ENCODE measurements around the gene ZSCAN2.
"Not testable (repeated sequence)": the region's sequence is repeated elsewhere in the genome, so short reads cannot be mapped to it uniquely, and the experiment has no call there.

The ZSCAN2 gene

GRCh38 chr15:84638103-84638502 lies 37.3 kb downstream of the ZSCAN2 start:
- no peak for DNase-seq (ENCODE audit: low read depth in 3 of 3)

- not testable (repeated sequence) for DNase-seq (ENCODE audit: low read depth in 3 of 3)
Observed at GRCh38 chr15:84641871-84642270, 41.1 kb downstream of the ZSCAN2 start.

- not testable (repeated sequence) for DNase-seq (ENCODE audit: low read depth in 3 of 3)
Observed at GRCh38 chr15:84642640-84643039, 41.8 kb downstream of the ZSCAN2 start.

DNA sequence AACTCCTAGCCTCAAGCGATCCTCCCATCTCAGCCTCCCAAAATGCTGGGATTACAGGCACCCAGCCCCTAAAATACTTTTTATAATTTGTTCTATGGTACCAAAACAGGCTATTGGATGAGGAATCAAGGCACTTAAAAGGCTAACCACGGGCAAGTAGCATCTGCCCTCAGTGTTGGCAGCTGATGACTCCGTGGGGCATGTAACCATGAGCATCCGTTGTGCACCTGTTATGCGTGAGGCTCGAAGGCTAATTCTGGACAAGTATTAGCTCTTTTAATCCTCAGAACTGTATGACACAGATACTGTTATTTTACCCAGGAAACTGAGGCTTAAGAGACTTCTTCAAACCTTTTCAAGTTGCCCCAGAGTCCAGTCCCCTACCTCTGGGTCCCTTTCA lies 43.0 kb downstream of the ZSCAN2 start:
- DNase-seq (ENCODE audit: low read depth in 3 of 3) = no peak

- no peak for DNase-seq (ENCODE audit: low read depth in 3 of 3)
Observed at GRCh38 chr15:84645496-84645895, 44.7 kb downstream of the ZSCAN2 start.

GRCh38 chr15:84645997-84646396 lies 45.2 kb downstream of the ZSCAN2 start:
- no peak for DNase-seq (ENCODE audit: low read depth in 3 of 3)

DNA sequence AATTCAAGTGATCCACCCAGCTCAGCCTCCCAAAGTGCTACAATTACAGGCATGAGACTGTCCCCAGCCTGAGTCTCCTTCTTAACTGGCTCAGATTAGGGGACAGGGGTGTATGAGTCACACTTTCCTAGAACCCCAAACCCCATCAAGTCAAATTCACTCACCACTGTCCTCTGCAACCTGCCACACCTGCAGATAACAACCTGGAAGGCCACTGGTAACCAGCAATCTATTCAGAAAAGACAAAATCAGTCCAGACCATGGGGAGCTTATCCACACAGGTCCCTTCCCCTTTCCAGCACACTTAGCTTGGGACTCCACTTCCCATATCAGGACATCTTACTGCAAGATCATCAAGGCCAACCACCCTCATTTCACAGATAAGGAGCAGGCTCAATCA lies 46.9 kb downstream of the ZSCAN2 start:
- no peak for DNase-seq (ENCODE audit: low read depth in 3 of 3)

DNA sequence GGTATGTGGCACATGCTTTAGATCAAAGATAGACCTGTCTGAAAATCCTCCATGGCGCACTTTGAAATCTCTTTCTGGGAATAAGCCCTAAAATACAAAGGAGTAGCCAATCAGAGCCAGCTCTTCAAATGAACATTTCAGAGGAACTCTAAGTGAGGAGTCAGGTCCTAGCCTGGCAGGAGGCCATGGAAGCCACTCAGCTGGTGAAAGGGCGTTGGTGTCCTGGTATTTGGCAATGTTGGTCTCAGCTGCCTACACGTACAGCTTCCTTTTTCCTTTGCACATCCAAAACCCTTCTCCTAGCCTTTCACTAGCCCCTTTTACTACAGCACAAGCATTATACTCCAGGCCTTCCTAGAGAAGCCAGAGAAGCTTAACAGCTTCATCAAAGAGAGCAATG lies 47.7 kb downstream of the ZSCAN2 start:
- DNase-seq (ENCODE audit: low read depth in 3 of 3) = no peak

- no peak for DNase-seq (ENCODE audit: low read depth in 3 of 3)
Observed at GRCh38 chr15:84649706-84650105, 48.9 kb downstream of the ZSCAN2 start.

DNA sequence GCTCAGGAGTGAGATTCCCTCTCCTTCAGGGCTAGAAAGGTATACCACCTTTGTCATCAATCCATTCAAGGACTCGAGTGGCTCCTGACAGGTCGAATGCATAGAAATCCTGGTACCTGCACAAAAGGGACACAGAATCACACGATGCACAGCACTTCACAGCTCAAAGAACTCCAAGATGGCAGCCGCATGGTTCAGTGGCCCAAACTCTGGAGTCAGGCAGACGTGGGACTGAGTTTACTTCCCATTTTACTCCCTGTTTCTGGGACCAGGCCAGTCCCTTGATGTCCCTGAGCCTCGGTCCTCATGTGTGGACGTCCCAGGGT lies 52.7 kb downstream of the ZSCAN2 start:
- no peak for DNase-seq (ENCODE audit: low read depth in 3 of 3)

DNA sequence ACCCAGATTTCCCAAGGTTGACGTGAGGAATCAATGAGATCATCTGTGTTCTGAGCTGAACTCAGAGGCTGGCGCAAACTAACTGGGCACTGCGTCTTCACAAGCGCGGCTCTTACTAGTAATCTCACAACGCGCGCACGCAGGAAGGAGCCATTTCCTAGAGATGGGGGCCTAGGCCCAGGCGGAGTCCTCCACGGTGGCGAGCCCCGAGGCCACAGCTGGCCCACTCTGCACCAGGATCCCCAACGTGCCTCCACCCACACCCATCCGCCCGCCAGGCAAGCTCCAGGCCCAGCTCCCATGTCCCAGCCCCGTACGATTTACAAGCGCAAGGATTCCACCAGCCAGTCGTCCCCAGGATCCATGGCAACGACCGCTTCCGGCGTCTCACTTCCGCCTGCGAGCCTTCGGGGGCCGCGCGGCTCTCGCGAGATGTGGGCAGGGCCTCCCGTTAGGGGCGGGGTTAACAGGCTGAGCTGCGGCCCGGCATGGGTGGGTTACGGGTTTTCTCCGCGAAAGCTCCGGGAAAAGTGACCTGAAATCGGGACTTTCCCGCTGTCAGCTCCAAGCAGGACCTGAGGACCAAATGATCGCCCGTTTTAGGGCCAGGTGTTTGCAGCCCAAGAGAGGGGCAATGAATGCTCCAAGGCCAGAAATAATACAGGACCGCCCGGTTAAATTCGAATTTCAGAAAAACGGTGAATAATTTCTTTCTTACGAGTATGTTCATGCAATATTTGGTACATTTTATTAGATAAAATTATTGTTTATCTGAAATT lies 53.3 kb downstream of the ZSCAN2 start, which contains the start of gene WDR73:
WDR73 (minus strand) TSS at position 374 of the 779 bp plus-strand sequence; CDS start at position 365, 9 bp downstream.
- peak; percentile 94 to 96 (median 95) for DNase-seq (ENCODE audit: low read depth in 3 of 3)

DNA sequence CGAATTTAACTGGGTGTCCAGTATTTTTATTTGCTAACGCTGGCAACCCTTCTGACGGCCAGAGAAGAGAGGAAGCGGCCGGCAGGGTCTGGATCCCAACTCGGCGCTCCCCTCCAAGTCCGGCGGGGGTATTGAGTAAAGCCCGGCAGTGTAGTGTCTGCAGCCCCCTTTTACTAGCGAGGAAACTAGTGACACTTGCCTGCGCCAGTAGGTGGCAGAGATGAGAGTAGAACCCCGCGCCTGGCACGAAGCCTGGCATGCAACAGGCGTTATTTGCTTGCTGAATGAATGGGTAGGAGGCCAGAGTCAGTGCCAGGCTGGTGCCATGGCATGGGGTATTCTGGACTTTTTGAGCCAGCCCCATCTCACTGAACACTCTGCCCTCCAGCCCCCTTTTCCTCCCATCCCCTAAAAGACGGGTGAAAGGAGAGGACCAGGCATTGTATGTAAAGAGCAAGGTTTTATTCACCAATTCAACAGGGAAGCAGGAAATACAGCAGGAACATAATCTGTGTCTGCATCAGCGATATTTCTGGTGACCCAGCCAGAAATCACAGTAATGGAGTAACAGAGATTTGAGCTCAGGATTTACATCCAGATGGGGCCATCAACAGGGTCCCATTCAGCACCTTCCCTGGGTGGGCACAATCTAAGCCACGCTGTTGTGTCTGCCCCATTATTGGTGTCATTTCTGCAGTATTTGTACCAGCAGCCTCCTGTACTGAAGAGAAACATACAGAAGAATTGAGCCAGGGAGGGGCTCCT lies 54.1 kb downstream of the ZSCAN2 start:
- DNase-seq (ENCODE audit: low read depth in 3 of 3) = peak in 2 of 3 donors; percentile 72 to 74

DNA sequence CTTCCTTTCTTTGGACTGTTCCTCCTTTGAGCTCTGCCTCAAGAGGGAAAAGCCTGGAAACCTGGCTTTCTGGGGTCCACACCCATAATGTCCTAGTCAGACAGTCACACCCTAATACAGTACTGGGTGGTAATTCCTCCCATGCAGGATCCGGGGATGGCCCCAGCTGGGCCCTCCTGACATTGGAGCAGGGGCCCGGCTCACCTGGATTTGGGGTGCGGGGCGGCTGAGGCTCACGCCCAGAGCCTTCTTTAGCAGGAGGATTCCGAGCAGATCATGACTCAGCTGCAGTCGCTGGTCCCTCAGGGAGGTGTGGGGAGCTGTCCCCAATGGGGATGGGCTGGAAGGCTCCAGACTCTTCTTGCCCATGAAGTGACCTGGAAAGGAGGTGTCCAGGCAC lies 56.2 kb downstream of the ZSCAN2 start:
- no peak for DNase-seq (ENCODE audit: low read depth in 3 of 3)

GRCh38 chr15:84657748-84658079 lies 56.9 kb downstream of the ZSCAN2 start:
- DNase-seq (ENCODE audit: low read depth in 3 of 3) = no peak

- DNase-seq (ENCODE audit: low read depth in 3 of 3) = peak; percentile 60 to 69 (median 62)
Observed at GRCh38 chr15:84658080-84658787, 57.4 kb downstream of the ZSCAN2 start, which contains the start of gene NMB. Gene NMB, minus strand, starts transcription at chr15:84658199. Its CDS starts 47 bp downstream, at chr15:84658152.

DNA sequence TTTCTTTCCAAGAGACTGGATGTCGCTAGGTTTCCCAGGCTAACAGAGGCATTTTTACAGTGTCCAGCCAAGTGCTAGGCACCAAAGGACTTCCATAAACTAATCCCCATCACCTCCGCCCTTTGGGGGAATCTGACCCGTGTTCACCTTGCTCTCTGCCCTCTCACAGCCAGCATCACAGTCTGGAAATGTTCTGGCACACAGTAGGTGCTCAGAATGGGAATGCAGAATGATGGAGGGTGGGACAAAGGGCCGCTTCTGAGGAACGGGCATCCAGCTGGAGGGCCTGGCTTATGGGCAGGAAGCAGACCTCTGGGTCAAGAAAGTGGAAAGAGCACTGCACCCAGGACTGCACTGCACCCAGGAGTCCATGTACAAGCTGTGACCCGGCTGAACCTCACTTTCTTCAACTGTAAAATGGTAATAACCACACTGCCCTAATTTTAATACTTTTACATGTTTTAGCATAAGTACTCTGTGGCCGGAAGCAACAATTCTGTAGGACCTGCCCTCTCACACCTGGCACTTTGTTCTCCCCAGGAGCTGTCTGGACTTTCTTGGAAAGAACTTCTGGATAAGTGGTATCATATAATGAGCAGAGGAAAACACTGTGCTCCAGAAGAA lies 58.1 kb downstream of the ZSCAN2 start:
- DNase-seq (ENCODE audit: low read depth in 3 of 3) = no peak

DNA sequence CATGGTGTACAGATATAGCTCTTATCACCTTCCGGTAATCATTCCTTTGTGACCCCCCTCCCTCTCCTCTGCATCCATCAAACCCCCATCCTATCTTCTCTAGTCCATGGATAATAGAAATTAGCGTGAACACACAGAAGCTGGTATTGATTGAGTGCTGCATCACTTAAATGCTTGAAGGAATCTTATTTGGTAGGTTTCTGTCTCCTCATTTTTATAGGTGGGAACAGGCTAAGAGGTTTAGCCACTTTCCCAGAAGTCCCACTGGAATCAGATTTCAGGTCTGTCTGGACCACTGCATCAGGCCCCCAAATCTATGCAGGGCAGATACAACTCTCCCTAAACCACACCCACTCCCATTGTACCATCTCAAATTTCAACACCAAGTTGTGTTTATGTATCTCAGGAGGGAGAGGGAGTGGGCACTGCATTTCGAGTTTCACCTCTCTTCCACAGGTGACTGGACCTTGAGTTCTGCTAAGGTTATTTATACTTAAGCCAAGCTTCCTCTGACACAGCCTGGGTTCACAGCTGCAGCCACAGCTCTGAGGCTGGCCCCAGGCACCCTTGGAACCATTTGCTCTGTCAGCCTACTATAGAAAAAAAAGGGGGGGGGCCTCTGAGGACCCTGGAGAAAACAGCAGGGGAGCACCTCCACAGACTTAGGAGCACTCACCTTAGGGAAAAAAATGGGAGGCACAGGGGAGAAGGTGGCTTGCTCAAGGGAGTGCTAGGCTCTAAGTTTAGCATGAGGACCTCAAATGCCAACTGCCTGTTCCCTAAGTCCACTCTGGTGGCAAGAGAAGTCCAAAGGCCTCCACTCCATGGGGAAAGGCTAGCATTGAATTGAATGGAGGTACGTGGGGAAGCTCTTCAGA lies 59.3 kb downstream of the ZSCAN2 start:
- no peak for DNase-seq (ENCODE audit: low read depth in 3 of 3)

- DNase-seq (ENCODE audit: low read depth in 3 of 3) = no peak
Observed at GRCh38 chr15:84661001-84661400, 60.2 kb downstream of the ZSCAN2 start.

- no peak for DNase-seq (ENCODE audit: low read depth in 3 of 3)
Observed at GRCh38 chr15:84666373-84666772, 65.6 kb downstream of the ZSCAN2 start.

GRCh38 chr15:84668221-84668982 lies 67.6 kb downstream of the ZSCAN2 start:
- no peak for DNase-seq (ENCODE audit: low read depth in 3 of 3)

All from stimulated activated CD4-positive, alpha-beta T cell treated with anti-CD3 and anti-CD28 coated beads, TNF-alpha, amount 100 ng/mL, for 48 hours (primary cell).